Stimulated activated CD8-positive, alpha-beta memory T cell treated with anti-CD3 and anti-CD28 coated beads, Interleukin-12 subunit alpha, Interleukin-12 subunit beta, amount 100 ng/mL, for 24 hours (primary cell): Measurements from ENCODE around the gene PACS1.

Experiments
- DNase-seq: peaks from one replicate; pipeline ENCODE4 v3.0.0-alpha.2; 2020; ENCODE audit errors: extremely low read depth

The PACS1 gene

DNA sequence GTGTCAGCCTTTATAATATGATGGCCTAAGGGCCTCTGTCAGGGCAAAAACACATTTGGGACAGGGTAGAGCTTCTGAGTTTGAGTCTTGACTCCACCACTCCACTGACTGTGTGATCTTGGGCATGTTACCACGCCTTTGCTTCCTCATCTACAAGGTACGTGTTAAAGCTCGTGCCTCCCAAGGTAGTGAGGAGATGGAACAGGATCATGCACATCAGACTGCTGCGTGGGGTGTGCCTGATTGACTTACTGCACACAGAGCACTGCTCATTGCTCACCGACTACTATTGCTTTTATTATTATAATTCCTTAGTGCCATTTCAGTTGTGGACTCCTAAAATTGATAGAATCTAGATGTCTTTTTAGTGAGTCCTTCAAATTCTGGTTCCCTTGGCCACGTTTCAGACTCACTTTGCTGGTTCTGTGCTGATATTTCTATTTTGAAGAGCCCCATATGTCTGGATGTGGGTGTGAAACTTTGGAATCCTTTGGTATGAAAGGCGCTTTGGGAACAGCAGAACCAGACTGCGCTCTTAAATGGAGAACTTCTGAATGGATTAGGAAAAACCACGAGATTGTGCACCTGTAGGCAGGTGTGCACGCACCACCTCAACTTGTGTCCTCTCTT, 154.3 kb downstream of the PACS1 start:
- no peak for DNase-seq

DNA sequence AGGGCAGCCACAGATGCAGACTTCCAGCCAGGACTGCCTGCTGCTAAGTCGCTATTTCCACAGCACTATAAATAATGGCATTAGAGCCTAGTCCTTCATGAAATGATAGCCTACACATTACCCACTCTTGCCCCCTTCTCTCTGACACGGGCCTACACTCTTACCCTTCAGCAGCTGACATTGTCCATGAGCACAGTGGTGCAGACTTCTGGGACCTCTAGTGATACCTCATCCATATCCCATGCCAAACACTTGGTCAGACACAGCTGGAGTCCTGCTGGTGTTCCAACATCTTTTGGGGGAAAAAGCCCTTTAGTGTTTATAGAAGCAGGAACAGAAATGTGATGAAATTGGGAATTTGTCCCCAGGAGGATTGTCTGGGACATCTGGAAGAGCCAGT, 155.0 kb downstream of the PACS1 start:
- DNase-seq: no peak

DNA sequence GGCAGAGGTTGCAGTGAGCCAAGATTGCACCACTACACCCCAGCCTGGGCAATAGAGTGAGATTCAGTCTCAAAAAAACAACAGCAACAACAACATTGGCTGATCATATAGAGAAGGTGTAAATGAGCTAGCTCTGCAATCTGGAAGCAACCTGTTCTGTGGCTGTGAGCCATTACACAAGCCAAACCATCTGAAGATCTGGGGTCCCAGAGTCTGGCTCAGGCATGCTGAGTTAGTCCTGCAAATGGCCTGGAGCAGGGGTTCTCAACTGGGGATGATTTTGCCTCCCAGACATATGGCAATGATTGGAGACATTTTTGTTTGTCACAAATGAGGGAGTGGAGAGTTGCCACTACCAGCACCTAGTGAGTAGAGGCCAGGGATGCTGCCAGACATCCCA, 156.0 kb downstream of the PACS1 start:
- no peak for DNase-seq

DNA sequence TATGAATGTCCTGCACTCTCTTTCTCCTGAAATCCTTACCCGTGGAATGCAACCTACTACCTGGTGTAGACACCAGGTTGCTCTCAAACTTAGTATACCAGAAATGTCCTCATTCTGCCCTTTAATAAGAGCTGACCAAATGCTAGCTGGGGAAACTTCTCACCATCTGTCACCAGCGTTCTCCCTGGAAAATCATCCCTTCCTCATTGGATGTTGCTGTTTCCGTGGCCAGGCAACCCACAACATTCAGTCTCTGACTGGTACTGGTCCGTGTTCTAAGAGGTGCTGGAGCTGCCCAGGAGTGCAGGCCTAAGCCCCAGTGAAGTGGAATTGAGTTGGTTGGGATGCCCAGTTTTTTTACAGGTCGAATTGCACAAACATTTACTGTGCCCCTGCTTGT, 157.6 kb downstream of the PACS1 start:
- no peak for DNase-seq

DNA sequence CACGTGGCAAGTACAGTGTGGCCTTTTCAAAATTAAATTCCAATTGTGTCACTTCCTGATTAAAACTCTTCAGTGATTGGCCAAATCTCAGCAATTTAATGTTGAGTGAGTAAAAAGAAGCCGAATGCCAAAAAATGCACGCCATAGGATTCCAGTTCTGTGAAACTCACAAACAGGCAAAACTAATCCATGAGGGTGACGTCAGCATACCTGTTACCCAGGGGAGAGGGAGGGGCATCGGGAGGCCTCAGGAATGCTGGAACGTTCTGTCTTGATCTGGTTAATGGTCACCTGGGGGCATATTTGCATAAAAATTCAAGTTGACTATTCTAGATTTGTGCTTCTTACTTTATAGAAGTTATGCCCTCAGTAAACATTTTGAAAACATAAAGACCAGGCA, 158.4 kb downstream of the PACS1 start:
- no peak for DNase-seq

DNA sequence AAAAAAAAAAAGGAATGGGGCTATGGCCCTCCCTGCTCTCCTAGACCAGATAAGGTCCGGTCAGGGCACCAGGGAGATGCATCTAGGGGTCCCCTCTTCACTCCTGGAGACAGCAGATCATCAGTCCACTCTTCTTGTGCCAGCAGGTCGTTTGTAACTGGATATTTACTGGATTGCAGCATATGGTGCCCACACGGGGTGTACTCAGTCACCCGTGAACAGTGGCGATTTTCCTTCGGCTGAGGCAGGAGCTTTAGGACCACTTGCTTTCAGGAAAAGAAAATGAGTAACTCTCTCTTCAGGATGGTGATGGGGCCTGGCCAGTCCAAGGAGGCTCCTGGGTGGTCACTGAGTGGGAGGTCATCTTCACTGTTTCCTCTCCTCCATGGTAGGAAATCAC, 160.1 kb downstream of the PACS1 start:
- DNase-seq: no peak

DNA sequence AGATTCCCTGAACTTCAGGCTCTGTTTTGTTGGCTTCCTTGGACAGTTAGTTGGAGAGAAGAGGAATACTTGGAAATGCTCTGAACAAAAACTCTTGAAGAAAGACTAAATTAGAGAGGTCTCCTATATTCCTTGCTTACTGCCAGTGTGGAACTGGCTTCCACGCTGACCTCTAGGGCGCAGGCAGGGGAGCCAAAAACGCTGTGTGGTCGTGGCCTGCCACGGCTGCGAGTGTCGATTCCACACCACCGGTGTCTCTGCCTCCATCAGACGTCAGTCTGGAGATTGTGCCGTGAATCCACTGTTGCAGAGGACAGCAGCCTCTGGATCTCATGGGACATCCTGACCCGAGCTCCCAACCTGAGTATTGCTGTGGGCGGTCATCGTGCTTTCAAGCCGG, 160.9 kb downstream of the PACS1 start:
- no peak for DNase-seq

DNA sequence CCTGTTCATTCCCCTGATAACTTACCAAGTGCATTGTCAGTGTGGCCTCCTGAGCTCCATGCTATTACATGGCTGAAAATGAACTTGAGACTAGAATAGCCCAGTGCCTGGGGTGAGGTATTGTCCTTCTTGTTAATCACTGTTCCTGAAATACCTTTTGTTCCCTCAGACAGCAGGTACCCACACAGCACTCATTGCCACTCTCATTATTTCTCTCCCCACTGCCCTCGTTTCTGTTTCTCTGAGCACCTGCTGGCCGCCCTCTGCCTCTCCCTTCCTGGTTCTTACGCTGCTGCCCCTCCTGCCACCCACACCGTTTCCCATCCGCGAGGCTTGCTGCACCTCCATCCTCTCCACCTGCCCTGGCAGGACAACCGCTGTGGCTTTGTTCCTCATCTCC, 161.5 kb downstream of the PACS1 start:
- no peak for DNase-seq

DNA sequence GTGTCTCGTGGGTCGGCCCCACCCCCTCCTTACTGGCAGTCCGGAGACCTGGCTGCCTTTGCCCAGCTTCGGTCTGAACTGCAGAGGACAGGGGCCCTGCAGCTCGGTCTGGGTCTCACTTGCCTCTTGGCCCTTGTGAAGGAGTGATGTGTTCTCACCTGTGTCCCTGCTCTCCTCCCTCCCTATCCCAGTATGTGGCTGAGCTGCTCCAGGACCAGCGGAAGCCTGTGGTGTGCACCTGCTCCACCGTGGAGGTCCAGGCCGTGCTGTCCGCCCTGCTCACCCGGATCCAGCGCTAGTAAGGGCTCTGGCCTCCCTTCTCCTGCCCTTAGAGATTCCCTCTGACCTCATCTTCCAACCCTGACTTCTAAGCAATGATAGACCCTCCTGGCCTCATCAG, 162.7 kb downstream of the PACS1 start:
- no peak for DNase-seq

DNA sequence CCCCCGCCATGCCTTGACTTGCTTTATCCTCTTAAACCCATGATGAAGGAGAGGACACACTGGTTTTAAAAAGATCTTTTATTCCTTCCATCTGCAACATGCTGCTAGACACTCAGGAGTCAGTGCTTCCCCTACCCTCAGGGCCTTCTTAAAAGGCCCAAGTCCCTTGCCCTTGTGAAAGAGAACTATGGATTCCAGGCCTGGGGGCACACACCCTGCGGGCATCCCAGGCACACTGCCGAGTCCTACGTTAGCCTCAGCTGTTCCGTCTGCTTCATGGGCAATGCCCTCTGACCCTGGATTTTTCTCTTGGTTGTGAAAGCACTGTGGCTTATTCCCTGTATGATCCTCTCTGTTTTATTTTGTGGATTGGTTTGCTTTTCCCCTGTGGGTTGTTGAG, 163.2 kb downstream of the PACS1 start:
- DNase-seq: no peak

DNA sequence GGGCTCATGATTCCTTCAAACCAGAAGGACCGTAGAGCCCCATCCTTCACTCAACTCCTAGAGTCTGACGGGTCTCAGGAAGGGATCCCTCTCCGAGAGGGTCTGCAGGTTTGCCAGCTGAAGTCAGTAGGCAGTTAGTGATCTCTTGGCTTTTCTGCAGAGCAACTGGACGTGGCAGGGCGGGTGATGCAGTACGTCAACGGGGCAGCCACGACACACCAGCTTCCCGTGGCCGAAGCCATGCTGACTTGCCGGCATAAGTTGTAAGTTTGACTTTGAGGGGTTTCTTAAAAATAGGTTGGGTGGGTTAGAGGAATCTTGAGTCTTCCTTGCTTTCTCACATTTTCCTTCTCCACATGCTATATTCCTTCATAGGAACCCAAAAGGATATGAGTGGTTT, 165.1 kb downstream of the PACS1 start:
- no peak for DNase-seq

DNA sequence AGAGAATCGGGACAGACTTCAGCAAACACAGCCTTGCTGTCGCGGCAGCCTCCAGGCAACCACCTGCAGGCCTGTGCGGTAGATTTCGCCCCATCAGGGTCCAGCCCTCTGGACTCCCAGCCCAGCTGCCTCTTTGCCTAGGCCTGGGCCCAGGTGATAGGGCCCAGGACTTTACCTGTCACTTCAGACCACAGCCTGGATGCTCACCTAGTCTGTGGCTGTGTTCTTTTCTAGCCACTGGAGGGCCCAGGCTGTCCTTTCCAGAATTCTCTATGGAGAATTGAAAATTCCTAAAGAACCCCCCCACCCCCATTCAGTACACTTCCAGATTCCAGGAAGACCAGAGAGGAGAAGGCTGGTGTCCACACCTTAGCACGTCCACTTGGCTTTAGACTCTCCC, 167.8 kb downstream of the PACS1 start:
- no peak for DNase-seq

DNA sequence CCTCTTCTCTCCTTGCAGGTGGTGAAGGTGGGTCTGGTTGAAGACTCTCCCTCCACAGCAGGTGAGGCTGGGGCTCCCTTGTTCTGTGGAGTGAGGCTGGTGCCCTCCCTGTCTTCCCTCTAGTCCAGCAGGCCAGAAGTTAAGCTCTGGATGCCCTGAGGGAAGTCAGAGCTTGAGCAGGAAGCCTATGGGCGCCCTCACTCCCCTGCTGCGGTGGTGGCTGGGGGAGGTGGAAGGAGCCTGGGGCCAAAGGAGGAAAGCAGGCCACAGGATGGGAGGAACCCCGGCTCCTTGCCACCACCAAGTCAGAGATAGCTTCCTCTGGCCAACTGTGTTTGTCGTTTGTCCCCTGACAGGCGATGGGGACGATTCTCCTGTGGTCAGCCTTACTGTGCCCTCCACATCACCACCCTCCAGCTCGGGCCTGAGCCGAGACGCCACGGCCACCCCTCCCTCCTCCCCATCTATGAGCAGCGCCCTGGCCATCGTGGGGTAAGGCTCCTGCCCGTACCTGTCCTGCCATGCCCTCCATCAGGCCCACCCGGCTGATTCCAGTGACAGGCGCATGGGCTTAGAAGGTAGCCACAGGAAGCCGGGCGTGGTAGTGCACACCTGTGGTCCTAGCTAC, 168.8 kb downstream of the PACS1 start:
- no peak for DNase-seq

DNA sequence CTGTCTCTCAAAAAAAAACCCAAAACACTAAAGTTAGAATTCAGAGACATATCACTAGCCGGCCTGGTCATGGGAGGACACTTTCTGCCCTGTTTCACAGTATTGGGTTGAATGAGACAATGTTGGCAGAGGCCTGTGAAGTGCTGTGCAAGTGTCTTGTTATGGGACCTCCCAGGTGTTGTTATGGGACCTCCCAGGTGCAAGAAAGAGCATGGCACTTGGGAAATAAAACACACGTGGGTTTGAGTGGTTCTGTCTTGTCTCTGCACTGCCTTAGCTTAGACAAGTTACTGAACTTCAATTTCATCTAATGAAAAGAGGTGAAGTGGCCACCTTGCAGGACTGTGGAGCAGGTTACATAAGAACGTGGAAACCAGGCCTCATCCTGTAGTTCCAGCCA, 169.4 kb downstream of the PACS1 start:
- DNase-seq: no peak

DNA sequence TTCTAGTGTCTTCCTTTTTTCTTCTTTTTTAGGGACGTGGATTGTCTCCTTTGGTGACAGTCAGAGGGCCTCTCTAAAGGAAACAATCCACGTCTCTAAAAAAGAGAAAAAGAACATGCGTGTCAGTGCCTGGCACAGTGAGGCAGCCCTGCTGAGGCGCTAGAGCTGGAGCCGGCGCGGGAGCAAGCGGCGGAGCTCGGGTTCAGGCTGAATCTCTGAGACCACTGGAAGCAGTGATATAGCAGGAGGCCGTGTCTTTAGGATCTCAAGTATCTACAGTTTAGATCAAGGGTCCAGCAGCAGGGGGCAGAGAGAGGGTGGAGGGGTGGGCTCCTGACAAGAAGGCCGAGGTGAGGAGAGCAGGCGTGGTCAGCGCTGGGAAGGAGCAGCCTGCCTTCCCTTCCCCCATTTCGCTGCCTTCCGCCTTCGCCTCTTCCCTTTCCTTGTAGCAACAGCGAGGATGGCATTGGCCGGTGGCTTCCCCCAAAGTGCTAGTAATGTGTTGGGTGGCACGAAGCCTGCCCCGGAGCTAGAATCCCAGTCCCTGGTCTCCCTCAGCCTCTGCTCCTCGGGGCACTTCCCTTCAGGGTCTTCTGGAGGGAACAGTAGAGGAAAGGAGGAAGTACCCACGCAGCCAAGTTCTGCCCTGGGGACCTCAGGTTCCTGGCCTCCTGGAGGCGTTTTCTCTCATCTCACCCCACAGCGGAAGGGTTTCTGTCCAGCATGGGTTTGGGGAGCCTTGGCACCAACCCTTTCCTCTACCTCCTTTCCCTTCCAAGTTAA, 170.1 kb downstream of the PACS1 start:
- no peak for DNase-seq

DNA sequence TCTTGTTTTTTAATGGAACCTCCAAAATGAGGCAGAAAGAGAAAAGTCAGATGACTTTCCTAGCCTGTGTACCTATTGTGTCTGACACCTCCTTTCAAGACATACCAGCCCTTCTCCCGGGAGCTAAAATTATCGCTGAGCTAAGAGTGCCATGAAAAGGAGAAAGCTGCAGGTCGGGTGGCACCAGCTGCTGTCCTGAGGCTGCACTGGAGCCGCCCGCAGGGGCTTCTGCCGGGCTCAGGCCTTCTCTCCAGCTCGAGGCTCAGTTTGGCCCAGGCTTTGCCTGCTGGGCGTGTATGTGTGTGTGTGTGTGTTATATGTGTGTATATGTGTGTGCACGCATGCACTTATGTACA, 170.7 kb downstream of the PACS1 start:
- no peak for DNase-seq

DNA sequence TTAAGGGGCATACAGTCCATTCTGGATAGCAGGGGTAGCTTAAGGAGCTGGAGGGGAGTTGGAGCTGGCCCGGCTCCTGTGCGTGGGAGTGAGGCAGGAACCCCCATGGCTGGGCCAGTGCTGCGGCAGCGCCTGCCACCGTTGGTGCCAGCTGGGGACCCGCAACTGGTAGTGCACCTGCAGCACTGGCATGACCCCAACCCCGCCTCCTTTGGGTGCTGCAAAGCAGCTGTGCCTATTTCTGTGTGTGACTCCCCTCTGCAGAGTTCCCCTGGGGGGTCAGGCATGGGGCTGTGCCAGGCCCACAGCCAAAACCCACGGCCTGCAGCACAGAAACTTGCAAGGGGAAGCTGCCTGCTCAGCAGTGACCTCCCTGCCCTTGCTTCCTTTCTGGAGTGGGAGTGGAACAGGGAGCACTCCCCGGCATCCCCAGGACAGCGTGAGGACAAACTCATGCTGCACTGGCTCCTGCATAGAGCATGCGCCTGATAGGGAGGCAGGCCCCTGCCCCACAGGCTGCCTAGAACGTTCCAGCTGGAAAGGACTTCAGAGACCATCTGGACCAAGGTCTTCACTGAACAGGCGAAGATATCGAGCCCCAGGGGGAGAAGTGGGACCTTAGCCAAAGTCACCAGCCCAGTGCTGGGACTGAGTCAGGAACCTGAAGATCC, 172.2 kb downstream of the PACS1 start:
- no peak for DNase-seq

DNA sequence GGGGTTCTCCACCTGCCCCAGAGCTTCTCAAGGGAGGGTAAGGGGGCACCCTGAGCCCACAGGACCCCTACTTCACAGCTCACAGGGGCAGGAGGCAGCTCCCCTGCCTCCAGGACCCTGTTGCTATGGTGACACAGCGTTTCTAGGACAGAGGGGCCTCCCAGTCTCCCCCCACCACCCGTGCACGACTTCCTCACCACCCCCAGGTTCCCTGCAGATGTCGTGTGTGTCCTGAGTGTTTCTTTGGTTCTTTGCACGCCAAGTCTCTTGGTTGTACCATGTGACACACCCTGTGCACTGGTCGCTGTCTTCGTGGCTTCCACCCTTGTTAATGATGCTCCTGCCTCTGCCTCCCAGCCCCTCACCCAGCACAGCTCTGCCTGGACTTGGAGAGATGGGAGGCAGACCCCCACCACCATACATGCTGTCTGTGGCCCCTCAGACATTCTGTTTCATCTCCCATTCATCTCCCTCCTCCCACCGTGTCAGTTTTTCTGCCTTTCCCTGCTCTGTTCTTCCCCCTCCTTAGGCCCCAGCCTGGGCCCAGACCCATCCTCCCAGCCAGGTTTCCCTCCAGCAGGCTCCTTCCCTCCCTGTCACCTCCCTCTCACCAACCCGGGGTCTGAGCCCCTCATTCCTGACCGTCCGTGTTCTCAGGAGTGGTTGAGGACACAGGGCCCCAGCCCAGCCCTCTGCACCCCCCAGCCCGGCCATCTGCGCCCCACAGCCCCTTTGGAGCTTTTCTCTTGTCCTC, 173.9 kb downstream of the PACS1 start:
- DNase-seq: no peak

DNA sequence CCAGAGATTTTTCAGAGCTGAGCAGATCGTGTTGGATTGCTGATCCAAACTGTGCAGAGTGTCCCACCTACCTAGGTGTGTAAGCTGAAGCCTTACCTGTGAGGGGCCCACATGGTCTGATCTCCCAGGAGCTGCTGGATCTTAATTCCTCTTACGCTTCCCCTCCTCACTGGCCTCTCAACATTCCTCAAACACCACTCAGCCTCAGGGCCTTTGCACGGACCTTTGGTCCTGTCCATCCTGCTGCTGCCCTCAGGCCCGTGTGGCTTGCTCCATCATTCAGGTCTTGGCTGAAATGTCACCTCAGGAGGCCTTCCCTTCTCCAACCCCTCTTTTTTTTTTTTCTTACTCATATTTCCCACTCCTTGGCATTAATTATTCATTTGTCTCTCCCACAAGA, 177.2 kb downstream of the PACS1 start:
- DNase-seq: no peak

DNA sequence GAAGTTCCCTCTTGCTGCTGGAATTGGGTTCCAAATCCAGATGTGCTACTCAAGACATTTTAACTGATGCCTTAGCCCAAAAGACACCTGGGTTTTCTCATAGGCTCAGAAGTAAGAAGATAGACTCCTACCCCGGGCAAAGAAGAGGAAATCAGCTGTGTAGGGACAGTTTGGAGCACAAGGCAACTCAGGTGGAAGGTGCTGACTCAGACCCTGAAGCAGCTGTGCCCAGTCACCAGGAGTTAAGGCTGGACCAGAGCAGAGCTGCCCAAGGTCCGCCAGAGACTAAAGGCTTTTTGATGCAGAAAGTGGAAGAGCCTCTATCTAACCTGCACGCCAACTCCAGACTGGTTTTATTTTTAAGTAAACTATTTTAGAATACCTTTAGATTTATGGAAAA, 177.7 kb downstream of the PACS1 start:
- no peak for DNase-seq

DNA sequence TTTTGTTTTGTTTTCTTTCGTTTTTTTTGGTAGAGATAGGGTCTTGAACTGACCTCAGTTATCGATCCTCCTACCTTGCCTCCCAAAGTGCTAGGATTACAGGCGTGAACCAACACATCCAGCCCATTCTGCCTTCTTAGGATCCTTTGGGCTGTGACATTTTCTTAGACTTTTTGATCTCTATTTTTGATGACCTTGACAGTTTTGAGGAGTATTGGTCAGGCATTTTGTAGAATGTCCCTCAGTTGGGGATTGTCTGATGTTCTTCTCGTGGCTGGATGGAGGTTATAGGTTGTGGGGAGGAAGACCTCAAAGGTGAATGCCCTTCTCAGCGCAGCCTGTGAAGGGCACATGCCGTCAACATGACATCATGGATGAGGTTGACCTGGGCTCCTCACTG, 178.8 kb downstream of the PACS1 start:
- DNase-seq: no peak

DNA sequence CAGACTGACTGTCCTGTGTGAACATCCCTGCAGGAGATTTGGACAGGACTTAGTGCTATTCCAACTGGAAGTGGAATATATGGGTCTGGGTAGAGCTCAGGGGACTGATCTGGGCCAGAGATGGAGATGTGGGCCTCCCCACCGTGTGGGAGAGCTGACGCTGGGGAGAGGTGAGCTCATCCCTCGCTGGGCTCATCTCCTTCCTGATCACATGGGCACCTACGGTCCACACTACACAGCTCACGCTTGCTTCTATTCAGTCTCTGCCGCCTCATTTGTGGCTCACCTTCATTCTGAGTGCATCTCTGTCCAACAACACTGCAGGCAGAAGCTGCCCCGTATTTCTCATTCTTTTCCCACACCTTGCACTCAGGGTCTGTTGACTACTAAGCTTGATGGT, 181.7 kb downstream of the PACS1 start:
- DNase-seq: no peak
